Measurements from ENCODE around the gene CHCHD10.

The CHCHD10 gene

DNA sequence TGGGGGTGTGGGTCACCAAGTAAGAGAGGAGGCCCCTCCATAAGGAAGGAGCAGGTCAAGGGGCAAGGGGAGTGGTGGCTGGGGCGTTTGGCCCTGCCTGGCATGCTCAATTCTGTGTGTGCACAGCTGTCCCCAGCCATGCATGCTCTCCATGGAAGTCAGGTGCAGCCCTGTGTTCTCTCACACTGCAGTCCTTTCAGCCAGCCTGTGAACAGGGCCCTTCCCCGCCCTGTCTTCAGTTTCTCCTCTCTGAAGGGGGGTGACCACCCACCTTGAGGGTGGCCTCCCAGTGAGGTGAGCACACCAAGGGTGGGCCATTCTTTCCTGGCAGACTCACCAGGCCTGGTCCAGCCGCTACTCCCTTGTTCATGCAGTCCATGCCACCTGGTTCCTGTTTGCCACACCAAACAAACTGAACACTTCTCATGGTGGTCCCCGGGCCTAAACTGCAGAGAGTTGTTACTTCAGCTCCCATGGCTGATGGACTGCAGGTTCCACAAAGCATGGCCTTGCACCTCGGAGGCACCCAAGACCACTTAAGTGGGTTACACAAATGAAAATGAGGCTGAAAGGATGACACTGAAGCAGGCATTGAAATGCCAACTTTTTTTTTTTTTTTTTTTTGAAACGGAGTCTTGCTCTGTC lies 1.7 kb upstream of the CHCHD10 start:
- peak; percentile 70 for DNase-seq

DNA sequence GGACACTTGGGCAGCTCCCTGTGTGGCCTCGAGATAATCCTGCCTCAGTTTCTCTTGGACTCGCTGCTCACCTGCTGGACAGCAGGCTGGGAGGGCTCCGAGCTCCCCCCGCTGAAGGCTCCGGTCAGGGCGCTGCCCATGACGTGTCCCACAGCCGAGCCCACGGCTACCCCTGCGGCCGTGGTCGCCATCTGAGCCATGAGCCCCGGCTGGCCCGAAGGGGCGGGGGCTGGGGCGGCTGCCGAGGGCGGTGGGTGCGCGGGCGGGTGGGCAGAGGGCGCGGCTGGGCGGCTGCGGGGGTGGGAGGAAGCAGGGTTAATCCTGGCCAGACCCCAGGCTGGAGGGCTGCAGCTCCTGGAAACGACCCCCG lies 484 bp downstream of the CHCHD10 start:
- DNase-seq, result no peak

DNA sequence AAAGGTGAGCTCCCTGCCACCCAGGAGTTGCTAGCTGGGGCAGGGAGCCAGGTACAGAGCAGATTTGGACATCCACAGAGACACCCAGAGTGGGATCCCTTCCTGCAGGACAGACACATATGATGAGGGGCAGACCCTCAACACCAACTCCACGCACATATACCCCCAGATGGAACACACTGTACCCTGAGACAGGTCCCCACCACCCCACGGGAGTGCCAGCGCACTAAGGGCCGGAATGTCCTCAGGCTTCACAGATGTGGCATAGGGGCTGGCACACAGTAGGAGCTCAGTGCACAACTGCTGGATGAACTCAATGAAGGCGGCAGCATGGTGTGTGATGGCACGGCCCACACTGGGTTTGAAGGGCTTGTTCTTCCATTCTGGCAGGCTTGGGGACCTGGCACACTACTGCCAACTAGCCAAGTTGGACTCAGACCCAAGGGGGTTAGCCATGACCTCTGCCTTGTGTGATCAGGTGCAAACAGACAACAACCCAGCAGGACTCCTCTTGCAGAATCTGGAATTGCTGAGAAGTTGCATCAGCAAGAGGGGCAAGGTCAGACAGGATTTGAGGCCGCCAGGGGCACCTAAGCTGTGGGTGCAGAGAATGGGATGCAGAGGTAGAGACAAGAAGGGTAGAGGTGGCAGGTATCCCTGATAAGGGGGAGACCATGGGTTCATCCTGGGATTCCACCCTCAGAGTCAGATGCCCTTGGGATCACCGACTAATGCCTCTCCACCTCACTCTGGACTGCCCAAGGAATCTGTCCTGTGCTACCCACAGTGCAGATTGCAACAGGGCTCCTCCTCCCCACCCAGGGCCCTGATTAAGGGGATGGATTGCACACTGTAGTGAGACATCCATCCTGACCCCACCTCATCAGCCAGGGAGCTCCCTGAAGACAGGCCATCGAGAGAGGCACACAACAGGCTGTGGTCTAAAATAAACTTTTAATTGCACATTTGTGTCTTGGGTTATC lies 2.6 kb downstream of the CHCHD10 start:
- no peak for DNase-seq

DNA sequence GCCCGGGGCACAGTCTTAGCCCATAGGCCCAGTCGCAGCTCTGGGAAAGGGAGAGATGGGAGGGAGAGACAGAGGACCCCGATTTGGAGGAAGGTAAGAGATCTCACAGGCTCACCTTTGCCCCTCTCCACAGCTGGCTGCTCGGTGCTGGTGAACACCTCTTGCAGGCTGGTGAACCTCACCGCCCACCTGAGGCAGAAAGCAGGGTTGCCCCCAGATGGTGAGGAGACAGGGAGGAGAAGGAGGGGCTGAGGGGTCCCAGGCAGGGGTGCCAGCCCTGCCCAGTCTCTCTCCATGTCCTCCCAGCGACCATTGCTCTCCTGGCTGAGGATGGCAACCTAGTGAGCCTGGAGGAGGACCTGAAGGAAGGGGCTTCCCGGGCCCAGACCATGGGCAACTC lies 3.8 kb downstream of the CHCHD10 start:
- no peak for DNase-seq

DNA sequence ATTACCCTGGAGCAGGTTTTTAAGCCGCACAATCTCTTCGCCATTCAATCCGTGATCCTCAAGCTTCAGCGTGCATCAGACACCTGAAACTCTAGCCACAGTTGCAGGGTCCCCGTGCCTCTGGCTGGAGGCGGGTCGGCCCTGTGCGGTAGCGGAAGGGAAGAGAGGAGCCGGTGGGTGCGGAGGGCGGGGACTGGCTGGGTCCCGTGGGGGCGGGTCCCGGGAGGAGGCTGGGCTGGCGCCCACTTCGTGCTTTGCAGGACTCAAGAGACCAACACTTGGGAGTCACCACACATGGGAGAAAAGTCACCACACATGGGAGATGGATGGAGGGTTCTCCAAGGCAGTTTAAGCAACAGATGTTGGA lies 4.2 kb downstream of the CHCHD10 start:
- DNase-seq, result no peak

DNA sequence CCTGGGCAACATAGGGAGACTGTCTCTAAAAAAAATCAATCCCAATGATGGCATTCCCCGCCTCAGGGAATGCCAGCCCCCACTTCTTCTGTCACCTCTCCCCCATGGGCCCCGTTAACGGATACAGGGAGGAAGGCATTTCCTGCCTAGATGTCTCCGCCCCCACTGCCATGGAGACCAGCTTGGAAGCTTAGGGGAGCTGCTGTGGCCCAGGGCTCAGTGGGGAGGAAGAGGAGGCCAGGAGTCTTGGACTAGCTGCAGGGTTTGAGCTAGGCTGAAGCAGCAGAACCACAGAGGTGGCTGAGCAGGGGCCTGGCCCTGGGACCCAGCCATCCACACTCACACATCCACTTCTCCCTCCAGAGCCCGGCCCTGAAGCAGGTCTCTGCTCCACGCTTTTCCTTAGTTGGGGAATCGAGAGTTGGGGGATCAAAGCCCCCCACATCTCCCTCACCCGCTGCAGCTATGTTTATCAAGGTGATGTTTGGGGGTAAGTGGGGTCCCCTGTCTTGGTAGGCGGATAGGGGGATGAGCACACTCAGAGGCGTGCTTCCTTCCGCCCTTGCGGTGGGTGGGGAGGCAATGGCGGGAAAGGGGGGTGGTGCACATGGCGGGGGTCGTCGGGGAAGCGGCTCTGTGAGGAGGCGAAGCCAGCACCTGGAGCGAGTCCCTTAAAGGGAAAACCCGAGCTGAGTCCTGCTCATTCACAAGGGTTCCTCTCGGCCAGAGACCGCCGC lies 4.8 kb downstream of the CHCHD10 start, which contains the start of gene C22orf15:
TSS of gene C22orf15 (plus strand) at position 149 of the 737 bp plus-strand sequence. CDS start at position 466, 317 bp downstream.
- DNase-seq, result no peak

DNA sequence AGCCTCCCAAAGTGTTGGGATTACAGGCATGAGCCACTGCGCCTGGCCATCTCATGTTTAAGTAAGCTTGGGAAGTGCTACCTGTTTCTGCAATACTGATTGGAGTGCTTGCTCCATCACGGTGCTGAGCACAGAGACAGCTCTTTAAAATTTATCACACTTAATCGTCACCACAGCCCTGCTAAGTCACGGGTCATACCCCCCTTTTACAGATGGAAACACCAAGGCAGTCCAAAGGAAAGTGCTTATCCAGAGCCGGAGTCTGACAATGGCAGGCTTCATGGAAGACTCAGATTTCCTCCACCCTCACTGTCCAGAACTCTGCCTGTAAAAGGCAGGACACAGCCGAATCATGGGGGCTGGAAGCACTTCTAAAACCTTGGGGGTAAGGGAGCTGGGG lies 7.7 kb downstream of the CHCHD10 start:
- no peak for DNase-seq

DNA sequence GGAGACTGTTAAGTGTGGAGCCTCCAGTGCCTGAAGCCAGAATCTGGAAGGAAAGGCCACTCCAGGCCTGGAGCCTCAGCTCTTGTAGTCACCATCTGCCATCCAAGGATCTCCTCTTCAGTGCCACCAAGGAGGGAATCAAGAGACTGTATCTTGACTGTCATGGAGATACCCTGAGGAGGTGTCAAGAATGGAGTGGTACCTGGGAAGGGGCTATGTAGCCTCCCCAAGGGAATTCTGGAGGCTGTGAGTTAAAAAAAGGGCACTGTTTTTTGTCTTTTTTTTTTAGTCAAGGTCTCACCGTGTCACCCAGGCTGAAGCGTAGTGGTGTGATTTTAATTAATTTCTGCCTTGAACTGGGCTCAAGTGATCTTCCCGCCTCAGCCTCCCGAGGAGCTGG lies 8.2 kb downstream of the CHCHD10 start:
- no peak for DNase-seq

DNA sequence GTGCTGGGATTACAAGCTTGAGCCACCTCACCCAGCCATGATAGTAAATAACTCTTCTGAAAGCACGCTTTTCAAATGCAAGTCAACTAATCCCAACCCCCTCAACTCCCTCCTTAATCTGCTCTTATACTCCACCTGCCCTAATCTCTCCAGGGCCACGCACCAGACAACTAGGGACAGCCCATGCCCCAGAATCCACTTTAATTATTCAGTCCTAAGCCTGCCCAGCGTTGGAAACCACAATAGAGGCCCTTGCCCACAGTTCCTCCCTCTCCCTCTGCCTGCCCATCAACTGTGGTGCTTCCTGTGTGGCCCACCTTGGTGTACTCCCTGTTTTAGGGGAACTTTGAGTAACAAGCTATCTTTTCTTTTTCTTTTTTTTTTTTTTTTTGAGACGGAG lies 10.9 kb downstream of the CHCHD10 start:
- DNase-seq, result no peak

DNA sequence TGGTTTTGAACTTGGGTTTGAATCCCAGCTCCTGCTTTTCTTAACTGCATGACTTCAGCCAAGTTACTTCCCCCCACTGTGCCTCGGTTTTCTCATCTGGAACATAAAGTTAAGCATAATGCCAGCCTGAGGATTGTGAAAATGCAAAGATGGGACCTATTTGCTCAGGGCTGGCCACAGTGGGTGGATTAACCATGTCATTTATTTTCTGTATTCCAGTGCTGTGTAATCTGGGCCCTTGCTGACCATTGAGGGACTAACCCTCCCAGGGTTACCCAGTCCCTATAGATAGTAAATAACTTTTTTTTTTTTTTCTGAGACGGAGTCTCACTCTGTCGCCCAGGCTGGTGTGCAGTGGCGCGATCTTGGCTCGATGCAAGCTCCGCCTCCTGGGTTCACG lies 12.1 kb downstream of the CHCHD10 start:
- DNase-seq, result no peak

DNA sequence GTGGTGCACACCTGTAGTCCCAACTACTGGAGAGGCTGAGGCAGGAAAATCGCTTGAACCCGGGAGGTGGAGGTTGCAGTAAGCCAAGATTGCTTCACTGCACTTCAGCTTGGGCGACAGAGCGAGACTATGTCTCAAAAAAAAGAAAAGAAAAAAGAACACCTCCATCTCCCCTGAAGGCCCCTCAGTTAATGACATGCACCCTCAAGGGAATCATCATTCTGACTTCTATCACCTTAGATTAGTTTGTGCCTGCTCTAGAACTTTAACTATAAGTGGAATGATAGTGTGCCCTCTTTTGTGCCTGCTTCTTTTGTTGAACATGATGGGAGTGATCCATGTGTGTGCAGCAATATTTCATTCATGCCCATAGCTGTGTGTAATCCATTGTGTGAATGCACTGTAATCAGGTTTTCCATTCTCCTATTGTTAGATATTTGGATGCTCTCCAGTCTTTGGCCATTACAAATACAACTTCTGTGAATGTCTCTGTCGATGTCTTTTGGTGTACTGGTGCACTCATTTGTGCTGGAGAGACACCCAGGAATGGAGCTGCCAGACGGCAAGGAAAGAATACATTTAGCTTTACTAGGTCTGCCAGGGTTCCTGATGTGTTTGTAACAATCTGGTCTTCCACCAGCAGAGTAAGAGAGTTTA lies 12.7 kb downstream of the CHCHD10 start:
- peak; percentile 83 for DNase-seq

DNA sequence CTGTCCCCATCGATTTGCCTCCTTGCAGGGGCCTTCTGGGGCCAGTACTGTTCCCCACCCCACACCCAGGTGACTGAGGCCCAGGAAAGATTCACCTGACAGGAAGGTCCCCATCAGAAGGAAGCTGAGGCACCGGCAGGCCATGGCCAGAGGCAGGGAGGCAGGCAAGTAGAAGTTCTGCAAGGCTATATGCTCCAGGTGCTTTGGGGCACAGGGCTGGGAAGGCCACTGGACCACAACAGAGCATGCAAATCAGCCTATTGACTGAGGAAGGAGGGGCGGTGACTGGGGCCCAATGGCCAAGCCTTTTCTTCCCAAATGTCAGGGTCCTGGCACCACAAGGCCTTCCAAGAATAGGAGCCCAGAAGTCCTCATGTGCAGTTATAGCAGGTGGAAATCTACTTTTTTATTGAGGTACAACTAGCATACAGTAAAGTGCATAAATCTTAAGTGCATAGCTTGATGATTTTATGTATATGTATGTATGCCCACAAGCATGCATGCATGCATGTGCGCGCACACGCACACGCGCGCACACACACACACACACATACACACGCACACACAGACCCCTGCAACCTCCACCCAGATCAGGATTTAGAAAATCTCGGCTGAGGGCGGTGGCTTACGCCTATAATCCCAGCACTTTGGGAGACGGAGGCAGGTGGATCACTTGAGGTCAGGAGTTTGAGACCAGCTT lies 13.4 kb downstream of the CHCHD10 start, which contains the start of gene VPREB3:
TSS of gene VPREB3 (minus strand) at position 206 of the 700 bp plus-strand sequence. CDS start at position 144, 62 bp downstream.
- DNase-seq, result no peak

DNA sequence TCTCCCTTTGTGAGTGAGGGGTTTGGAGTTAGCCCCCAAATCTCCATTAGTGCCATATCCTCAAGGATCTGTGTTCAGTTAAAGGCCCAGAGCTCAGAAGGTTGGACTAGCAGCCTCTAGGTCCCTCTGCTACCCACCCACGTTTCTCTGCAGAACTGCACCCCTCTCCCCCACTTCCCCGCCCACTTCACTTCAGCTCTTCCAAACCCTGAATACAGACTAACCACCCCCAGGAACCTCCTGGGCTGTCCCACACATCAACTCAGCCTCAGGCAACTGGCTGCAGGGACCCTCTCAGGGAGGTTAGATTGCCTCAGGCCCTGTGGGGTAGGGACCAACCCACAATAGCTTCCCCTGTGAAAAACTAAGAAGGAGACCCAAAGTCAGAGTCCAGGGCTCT lies 14.4 kb downstream of the CHCHD10 start:
- no peak for DNase-seq

DNA sequence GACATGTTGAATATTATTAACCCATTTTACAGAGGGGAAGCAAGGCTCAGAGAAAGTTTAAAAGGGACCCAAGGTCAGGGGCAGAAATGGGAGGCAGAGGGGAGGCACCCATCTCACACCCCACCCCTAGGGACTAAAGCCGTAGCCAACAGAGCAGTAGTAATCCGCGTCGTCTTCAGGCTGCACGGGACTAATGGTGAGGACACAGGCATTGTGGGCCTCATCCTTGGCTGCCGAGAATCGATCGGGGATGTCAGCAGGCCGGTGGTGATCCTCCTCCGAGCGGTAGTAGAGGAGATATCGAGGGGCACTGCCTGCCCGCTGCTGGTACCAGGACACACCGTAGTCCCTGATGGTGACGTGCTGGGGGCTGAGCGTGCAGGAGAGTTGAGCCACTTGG lies 15.0 kb downstream of the CHCHD10 start:
- DNase-seq, result no peak

DNA sequence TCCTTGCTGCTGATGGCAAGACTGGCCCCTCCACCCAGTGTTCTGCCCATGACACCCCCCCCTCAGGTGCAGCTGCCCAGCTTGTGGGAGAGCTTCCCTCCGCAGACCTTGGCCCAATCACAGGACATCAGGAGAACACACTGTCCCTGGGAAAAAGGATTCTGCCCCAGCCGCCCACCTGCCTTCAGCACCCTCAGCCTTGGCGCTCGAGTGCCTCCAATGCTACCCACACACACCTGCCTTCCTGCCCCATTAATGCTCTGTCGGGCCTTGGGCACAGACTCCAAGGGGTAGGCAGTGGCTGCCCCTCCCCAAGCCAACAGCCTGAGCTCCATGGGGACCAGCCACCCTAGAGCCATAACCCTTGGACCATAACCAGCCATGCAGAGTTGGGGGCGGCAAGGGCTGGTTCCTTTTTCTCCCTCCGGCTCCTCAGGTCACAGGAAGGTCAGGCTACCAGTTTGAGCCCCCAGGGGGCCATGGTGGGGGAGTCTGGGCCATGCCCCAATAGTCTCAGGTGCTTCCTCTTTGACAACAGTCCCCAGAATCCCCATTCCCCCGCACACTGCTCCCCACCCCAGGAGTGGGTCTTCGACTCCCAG lies 15.6 kb downstream of the CHCHD10 start:
- no peak for DNase-seq

DNA sequence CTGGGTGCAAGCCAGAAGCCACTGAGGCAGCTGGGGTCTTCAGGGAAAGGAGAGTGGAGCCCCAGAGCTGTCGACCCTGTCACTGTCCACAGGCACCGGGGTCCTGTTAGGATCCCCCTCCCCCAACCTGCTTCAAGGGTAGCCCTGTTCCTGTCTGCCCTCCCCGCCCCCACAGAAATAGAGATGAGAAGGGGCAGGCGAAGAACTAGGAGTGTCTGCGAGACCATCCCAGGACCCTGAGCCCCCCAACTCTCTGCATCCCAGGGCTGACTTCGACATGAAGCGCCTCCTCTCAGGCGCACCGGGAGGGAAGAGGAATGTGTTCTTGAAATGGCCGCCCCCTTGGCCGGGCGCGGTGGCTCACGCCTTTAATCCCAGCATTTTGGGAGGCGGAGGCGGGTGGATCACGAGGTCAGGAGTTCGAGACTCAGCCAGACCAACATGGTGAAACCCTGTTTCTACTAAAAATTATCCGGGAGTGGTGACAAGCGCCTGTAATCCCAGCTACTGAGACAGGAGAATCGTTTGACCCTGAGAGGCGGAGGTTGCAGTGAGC lies 16.3 kb downstream of the CHCHD10 start:
- DNase-seq, result peak; percentile 43

DNA sequence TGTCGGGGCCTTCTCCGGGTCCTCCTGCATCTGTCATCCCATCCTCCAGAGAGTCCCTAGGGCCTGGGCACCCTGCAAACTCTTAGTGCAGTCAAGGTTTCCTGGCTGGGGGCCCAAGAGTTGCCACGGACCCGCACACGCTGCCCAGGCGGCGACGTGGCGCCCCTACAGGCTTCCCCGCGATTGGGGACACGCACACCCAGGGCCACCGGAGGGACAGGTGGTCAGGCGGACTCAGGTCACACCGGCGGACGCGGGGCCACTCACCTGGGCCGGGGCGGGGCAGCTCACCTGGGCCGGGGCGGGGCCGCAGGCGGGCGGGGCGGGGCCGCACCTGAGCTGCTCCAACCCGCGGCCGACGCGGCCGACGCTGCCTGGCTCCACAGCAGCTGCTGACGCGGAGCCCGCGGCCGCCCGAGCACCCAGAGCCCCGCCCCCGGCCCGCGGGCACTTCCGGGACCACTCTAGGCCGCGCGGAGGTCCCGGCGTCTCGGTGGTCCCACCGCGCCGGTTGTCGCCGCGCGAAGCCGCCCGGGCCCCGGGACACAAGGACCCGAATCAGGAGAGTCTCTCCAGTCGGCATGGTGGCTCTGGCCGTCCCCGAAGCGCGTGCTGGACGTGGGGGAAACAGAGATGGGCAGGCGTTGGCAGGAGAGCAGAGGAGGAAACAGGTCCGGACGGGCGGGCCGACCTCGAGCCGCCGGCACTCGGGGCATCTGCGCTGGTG lies 16.9 kb downstream of the CHCHD10 start, which contains the start of gene ZNF70:
TSS of gene ZNF70 (minus strand) at position 399 of the 727 bp plus-strand sequence. CDS start 5,972 bp downstream, outside the sequence.
- DNase-seq, result peak; percentile 97

DNA sequence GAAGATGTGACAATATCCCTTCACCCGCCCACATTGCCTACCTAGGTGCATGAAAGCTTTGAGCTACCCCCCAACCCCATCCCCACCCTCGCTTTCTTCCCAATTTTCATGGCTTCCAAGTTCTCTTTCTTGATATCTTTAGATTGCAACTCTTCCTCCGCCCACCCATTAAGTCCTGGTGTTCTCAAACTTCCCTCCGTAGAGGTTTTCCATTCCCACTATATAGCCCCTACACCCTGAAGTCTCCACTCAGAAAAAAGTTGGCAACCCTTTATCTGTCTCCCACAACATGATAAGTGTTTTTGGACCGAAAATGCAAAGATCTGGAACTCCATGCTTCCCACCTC lies 17.4 kb downstream of the CHCHD10 start:
- no peak for DNase-seq

DNA sequence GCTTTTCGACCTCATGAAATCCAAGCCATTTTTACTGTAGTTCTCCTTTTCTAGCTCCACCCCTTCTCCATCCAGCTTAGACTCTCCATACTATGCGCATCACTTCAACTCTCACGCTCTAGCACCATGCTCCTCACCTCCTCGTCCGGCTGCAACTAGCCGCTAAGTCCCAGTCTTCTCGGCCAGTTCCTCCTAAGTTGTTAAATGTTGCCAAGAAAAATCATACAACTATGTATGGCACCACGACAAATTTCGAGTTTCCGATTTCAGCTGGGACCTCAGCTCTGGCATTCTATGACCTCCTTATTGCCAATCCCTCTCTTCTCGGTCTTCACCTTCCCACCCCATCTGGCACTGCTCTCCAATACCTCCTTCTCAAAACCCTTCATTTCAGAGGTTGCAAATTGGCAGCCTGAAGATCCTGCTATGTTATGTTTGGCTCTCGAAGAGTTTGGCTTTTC lies 17.9 kb downstream of the CHCHD10 start:
- no peak for DNase-seq

DNA sequence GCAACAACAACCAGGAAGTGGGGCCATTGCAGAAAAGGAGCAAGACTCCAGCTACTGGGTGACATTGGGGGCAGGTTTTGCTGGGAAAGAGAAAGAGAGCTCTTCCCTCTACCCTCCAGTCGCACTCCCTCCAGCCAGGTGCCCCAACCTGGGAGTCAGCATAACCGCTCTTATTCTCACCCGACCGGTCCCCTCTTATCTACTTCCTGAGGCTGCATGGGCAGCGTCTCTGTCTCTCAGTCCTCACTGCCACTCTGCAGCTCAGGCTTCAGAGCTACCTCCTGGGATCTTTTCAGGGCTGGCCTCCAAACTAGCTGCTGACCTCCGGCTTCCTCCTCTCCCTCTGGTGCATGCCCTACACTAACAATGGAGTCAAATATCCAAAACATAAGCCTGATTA lies 22.0 kb downstream of the CHCHD10 start:
- DNase-seq, result no peak

DNA sequence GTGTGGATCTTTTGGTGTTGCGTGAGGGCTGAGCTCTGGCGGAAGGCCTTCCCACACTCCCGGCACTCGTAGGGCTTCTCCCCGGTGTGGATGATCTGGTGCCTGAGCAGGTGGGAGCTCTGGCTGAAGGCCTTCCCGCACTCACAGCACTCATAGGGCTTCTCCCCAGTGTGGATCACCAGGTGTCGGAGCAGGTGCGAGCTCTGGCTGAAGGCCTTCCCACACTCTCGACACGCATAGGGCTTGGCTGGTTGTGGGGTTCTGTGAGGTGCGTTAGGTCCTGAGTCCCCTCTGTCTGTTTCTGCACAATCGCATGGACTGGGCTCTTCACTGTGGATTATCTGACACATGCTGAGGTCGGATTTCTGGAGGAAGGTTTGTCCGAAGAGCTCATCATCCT lies 23.3 kb downstream of the CHCHD10 start:
- no peak for DNase-seq

All from NCI-H345 (cell line).